NCI-H1930 (cell line): ENCODE results near the gene OAF.
"Not testable (repeated sequence)": the region's sequence is repeated elsewhere in the genome, so short reads cannot be mapped to it uniquely, and the experiment has no call there.

Experiments used
- DNase-seq, 2 experiments: peaks; one replicate each; lab custom pipeline; 2025; lab: John Stamatoyannopoulos, UW

OAF gene

DNA sequence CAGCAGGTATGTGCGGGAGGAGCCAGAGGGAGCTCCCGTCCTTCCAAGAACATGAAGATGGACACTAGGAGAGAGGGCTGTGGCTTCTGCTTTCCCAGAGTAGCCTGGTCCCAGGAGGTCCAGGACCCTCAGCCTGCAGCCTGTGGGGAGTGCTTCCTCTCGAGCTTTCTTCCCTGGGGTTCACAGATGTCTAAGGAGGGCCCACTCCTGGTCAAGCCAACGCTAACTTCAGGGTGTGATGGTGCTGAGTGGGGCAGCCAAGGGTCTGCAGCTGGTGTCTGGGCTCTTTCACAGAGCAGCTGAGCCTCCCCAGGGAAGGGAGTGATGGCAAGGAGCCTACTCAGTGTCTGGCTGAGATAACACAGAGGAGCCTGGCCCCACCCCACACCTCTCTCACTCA lies 32.4 kb downstream of the OAF start:
- DNase-seq, result no peak

DNA sequence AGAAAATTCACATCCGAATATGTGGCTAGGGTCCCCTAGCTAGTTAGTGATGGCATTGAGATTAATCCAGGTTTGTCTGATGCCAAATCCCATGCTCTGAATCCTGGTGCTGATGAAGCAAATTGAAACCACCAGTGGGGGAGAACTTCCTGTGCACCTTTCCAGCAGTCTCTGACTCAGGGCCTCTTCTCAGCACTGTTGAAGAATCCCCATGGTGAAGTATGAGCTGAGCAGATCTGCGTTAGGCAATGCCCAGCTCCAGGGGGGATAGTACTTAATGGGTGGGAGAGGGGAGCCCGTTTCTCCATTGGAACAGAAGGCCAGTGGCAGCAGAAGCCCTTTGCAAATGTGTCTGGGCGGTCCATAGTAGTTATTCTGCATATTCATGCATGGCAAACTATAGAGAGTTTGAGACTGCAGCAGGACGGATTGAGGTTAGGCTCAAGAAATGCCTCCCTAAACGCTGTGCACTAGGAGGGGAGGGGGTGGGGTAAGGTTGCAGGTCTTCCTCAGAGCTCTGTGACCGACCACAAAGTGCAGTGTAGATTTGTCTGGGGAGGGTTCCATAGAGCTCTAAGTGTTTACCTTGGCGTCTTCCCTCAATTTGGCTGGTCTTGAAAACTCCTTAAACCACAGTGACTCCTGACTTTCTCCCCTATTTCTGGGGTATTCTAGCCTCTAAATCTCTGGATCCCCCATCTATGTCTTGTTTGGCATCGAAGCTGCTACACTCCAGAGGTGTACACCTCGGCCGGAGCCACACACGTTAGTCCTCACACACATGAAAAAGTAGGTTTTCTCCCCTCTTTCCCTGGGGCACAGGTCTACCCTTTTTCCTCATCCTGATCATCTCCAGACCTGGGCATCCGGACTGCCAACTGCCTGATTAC lies 33.9 kb downstream of the OAF start:
- no peak for DNase-seq

DNA sequence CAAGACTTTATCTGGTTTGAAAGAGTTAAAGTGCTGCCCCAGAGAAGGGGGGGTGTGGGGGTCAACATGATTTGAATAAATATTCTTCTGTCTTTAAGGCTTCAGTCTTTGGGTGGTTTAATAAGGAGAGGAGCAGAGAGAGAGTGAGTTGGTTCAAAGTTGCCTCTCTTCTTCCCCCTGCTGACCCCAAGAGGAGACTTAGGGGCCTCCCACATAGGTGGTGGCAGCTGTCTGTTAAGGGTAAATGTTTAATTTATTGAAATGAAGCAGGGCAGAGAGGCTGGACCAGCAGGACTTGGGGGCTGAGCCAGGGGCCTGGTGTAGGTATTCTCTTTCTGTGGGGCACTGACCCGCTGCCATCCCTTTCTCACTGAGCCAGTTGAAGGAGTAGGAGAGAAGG lies 34.6 kb downstream of the OAF start:
- no peak for DNase-seq

DNA sequence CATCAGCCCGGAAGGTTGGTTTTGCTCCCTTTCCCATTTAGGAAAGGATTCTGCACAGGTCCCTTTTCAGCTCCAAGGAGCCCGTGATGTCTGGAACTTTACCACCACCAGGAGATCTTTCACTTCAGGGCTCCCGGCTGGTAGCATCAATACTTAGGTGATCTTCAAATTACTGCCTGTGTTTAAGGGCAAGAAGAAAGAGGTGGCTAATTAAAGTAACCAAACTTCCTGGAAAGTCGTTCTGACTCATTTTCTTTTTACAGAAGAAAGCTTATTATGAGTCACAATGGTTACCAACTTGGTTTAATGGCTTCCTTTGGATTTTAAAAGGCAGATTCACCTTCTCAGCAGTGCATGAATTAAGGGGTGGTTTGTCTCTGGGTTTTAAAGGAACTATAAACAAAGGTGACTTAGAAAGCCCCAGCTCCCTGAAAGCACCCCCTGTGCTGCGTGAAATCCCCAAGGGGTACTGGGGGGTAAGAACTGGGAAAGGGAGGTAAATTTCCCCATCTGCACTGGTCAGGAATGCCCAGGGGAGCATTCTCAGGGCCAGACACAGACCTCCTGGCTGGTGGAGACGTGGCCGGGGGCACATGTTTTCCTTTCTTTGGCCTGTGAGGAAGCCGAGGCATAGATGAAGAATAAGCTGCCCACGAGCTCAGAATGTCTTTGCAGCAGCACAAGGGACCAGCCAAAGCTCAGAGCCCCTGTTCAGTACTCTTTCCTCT lies 37.9 kb downstream of the OAF start:
- no peak for DNase-seq

DNA sequence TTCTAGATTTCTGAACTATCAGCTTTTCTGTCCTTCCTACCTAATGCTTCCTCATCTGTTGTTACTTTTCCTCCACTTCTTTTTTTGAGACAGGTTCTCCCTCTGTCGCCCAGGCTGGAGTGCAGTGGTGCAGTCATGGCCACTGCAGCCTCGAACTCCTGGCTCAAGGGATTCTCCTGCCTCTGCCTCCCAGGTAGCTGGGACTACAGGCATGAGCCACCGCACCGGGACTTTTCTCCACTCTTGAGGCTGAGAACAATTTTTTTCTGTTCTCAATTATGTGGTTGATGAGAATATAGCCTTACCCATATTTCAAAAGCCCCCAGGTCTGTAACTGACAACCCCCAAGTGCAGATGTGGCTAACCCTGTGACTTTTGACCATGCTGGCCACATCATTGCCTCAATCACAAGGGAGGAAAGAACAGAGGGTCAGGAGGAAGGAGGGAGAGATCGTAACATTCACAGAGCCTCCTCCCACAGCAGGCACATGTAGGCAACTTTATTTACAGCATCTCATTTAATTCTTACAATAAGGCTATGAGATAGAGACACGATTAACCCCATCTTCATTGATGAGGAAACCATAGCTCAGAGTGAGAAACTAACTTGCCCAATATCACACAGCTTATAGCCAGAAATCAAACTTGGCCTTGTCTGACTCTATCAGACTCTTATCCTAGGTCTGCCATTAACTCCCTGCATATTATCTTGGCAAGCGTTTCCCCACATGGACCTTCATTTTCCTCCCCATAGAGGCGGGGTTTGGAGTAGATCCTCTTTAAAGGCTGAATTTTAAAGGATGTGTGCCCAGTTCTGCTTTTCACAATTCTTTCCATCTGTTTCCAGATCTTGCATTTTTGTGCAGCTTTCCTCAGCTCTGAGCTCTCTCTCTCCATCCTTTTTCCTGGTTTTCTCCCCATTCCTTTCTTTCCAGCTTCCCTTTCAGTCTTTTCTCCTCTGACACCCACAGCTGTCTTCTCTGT lies 38.7 kb downstream of the OAF start:
- DNase-seq, result no peak

DNA sequence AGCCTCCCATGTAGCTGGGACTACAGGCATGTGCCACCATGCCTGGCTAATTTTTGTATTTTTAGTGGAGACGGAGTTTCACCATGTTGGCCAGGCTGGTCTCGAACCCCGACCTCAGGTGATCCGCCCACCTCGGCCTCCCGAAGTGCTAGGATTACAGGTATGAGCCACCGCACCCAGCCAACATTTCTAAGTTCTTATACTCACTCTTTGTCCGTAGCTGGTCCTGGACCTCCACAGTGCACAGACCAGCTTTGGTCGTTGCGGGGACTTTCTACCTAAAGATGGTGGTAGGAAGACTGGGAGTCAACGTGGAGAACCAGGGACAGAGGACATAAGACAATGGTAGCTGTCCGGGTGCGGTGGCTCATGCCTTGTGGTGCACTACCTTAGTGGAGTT lies 42.5 kb downstream of the OAF start:
- not testable (repeated sequence) for DNase-seq

DNA sequence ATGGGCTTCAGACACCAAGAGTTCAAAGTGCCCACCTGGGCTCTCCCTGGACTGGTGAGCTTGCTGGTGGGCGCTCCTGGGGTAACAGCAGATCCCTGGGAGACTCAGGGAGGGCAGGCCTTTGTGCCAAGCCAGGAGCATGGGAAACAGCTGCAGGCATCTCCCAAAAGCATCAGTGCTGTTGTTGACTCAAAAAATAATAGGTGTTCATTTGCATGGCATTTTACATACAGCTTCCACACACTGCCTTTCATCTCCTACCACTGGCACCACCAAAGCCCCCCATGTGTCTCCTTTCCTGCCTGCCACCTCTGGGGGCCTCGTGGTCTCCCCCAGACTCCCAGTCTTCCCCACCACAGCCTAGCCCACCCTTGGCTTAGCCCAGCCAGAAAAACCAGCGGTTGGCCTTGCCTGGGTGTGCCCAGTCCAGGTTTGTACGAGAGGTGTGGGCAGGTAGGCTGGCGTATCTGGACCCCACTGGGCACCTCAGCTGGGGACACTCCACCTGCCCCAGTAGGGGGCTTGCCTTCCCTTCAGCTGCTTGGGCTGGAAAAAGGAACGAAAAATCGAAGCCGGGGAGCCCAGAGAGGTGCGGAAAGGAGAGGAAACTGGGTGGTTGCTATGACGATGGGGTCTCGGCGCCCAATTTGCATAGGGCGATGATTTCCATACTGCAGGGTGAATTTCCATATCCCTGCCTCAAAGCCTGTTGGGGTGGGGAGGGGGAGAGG lies 44.1 kb downstream of the OAF start:
- DNase-seq, result no peak

DNA sequence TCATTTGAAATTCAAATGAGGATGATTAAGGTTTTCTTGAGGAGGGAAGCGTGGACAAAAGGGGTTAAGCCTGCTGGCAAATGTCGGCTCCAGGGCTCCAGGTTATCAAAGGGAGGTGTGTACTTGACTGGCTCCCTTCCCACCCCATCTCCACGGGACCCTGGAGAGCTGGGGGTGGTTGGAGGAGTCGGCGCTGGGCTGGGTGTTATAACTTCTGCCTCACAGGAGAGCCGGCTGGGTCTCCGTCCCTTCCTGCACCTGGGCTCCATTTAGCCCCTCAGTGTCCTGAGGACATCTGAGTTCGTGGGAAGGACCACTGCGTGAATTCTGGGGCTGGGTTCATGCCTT lies 44.7 kb downstream of the OAF start:
- DNase-seq, result no peak

DNA sequence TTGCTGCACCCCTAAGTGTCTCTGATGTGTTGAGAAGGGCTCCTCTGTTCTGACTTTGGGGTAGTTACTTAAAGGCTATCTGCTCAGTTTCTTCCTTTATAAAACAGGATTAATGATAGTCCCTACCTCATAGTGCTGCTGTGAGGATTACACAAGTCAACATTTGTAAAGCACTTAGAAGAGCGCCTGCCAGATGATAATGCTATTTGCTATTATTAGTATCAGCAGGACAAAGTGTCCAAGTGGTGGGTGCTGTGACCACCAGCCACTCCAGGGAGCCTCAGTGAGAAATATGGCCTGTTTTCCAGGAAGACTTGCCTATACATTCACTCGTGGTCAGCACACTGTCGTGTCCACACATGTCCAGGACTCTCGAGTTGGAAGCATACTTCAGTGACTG lies 45.3 kb downstream of the OAF start:
- DNase-seq, result no peak

DNA sequence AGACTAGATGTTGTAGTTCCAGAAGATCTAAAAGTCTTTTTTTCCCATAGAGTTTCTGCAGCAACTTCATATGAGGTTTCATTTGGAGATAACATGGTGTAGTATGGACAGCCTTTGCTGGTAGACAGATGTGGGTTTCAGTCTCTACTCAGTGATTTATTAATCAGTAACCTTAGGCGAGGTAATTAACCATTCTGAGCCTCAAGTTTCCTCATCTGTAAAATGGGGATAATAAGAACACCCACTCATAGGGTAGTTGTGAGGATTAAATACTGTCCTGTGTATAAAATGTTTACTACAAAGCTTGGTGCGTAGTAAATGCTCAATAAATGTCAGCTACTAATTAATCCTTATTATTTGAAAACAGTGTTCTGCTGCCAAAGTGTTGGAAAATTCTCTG lies 45.9 kb downstream of the OAF start:
- no peak for DNase-seq

DNA sequence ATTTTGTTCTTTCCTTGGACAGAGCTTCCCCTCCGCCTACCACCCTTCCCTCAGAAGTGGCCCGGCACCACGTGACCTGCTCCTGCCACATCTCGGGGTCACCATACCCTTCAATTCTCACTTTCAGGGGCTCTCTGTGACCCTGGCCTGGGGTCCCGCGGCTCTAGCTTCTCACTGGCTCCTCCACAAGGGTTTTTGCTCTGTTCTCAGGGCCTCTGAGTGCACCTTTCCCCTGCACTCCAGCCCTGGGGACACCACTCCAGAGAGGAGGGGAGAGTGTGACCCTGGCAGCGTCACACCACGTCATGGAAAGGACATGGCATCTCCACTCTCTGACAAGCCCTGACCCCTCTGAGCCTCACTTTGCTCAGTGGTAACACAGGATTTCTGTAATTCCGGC lies 46.5 kb downstream of the OAF start:
- DNase-seq, result no peak

DNA sequence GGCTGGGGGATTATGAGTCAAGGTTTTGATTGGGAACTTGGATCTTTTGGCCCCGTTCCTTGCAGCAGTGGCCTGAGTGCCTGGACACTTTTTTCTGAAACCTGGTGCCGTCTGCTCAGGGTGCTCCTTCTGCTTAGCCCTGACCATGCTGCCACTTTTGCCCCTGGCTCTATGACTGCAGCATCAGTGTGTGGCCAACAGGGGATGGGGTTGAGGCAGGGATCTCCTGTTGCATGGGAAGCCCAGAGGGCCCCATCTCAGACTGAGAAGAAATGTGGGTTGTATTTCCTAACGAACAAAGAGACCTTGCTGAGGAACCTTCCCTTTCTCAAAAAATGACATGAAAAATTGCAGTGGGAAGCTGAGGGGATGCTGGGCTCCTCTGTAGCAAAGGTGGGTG lies 47.8 kb downstream of the OAF start:
- no peak for DNase-seq

DNA sequence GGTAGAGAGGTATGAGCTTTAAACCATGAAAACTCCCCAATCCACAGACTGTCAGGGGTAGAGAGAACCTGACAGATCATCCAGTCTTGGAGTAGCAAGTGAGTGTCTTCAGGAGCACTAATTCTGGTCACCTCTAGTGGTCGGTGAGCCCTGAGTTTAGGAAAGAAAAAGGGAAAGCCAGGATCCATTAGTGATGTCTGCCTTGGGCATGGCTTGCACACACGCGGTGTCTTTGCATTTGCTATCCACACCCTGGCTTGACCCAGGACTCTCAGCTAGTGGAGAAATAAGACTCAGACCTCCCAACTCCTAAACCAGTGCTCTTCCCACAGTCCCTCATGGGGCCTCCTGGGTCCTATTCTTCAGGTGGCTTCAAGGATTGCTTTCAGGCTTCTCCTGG lies 48.4 kb downstream of the OAF start:
- no peak for DNase-seq

DNA sequence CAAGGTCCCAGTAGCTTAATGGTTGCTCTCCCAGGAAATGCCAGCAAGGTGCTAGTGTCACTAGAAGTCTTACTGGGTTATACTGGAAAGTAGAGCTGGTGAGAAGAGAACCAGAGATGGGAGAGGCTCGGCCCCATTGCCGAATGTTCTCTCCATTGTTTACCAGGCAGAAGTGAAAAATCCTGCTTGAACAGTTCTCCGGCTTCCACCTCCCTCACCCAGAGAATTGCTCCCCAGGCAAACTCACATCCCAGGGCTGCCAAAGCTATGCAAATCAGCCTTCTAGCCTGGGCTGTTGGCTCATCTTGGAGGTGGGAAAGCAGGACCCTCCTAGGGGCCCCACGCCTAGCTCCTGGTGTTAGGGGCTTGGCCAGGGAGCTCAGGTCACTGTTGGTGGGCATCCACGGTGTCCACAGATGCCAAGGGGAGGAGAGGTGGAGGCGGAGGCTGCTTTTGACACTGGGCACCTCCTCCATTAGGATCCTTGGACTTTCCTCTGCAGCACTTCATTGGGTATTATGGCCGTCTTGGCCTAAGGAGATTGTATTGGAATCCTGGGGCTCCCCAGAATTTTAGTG lies 49.2 kb downstream of the OAF start:
- DNase-seq, result no peak

DNA sequence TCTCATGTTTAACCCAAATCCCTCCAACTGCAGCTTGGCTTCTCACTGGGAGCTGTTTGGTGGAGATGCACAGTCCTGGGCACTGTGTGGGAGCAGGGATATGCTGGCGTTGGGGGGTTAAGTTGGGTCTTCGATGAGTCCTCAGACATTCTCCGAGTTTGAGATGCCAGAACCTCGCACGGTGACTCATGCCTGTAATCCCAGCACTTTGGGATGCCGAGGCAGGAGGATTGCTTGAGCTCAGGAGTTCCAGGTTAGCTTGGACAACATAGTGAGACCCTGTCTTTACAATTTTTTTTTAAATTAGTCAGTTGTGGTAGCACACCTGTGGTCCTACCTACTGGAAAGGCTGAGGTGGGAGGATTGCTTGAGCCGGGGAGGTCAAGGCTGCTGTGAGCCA lies 49.8 kb downstream of the OAF start:
- DNase-seq, result no peak

DNA sequence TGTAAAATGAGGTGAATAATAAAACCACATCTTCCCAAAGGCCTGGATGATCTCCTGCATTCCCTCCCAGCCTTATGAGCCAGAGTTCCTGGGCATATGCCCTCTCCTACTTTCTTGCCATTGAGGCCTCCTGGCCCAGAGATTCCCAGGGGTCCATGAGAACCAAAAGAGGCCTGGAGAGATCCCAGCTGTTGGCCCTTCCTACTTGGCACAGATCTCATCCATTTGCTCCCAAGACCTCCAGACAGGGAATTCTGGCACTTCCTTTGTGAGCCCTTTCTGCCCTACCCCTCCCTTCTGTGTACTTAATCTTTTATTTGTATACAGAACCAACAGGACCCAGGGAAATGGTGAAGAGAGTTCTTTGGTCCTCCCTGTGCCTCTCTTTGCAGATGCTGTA lies 50.5 kb downstream of the OAF start:
- DNase-seq, result no peak

DNA sequence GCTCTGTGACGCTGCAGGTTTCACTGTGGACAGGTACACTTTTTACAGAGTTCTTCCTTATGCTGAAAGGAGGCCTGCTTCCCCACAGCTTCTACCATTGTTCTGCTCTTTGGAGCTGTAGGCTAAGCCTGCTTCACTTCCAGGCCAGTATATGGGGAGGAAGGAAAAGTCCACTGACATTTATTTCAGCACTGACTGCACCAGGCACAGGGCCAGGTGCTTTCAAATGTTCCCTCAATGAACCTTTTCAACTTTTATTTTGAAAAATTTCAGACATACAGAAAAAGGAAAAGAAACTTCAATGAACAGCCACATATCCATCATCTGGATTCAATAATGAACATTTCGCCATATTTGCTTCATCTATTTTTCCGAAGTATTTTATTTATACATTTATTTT lies 51.1 kb downstream of the OAF start:
- no peak for DNase-seq

DNA sequence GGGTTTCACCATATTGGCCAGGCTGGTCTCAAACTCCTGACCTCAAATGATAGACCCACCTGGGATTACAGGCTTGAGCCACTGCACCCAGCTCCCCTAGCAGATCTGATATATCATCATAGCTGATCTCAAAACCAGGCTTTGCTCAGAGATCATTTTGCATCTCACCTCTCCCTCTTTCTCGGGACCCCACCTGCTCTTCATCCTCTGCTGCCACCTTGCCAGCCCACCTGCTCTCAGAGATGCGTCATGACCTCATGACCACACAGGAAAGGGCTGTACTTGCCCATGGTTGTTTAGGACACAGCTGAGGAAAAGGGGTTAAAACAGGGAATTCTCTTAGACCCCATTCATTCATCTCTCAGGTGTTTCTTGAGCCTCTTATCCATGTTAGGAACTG lies 56.5 kb downstream of the OAF start:
- no peak for DNase-seq

DNA sequence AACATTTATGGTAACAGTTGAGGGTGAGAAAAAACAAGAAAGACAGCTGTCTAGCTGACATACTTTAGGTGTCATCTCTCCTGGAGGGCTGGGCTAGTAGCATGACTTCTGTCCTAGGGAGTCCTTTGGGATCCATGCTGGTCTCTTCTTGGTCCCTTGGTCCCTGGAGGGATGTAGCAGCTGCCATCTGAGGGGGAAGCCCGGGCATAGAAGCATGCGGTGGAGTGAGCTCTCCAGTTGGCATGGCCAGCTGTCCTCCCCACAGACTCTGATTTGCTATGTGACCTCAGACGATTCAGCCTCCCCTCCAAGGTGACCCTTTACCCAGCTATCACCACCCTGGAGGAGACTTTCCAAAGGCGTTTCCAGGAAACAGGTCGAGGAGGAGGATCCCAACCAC lies 57.9 kb downstream of the OAF start:
- no peak for DNase-seq

DNA sequence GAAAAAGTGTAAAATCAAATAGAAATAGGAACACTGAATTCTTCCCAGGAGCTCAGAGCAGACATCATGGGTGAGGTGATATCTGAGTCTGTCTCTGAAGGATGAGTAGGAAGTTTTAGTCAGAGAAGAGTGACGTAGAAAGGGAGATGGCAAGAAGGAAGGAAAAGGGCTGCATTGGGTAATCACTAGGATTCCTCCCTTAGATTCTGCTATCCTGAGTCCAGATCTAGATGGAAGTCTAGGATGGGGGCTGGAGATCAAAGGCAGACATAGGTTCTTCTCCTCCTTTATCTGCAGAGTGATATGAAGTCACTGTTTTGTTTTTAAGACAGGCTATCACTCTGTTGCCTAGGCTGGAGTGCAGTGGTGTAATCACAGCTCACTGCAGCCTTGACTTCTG lies 59.6 kb downstream of the OAF start:
- DNase-seq, result no peak

DNA sequence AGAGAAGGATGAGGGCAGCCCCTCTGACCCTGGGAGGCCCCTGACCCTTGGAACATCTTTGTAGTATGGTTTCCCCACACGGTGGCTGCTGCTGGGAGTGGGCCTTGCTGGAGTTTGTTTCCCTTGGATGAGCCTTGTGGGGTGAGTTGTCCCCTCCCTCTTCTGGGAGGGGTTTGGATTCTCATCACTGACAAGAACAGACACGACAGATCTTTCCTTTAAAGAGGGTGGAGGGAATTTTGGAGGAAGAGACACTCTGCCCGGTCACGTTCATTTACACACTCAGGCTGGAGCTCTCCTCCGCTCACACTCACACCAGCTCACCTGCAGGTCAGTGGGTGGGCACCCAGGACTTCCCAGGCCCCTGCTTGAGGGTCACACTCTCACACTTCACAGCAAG lies 60.8 kb downstream of the OAF start:
- no peak for DNase-seq
